A172 (cell line): ENCODE measurements around the gene ADGRB3. TPM values are rescaled to one million over a fixed set of nuclear protein-coding genes. Genes with fewer than 3 reads are reported as not detected.
"Not testable (repeated sequence)": the region's sequence is repeated elsewhere in the genome, so short reads cannot be mapped to it uniquely, and the experiment has no call there.

Source experiments
- DNase-seq: peaks from one replicate; pipeline ENCODE4 v3.0.0-alpha.2; 2015; ENCODE audit warnings: low spot score
- total RNA-seq: library from RNA; depleted of rRNA; stranded (reverse); fragments of >200 nt; shearing (Covaris generic); gene quantifications from 2 replicates; pipeline ENCODE4 v1.2.3, GENCODE V29; 2014

ADGRB3 gene
- total RNA-seq, 1 experiment from 2014 or later = not detected

DNA sequence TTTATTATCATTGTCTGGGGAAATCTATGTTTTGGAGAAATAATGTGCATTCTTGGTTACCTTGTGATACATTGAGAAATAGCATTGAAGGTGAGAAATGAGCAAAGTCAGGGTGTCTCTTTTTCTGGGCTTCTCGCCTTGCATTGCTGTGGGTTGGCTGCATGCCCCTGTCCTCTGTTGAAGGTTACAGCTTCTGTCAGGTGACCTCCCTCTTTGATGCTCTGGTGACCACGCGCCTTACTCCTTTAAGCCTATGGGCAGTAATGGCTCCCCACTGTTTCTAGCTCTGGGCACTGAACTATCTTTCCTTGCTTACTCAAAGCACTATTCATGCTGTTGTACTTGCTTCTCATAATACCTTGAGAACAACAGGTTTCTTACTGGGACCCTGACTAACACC is 14.6 kb downstream of the ADGRB3 start:
- no peak for DNase-seq

DNA sequence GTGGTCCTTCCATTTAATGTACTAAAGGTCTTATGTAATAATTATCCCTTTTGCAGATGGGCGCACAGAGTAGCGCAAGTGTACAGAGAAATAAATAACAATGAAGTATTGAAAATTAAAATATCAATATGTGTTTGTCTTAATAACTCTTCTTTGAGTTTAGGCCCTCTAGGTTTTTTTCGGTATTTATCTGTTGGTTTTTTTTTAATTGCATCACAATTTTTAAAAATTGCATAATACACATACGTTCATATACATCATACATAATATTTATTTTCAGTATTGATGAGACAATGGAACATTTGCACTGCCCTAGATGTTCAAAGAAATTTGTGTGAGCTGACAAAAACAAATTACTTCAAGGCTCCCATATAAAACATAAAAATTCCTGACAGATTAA is 15.1 kb downstream of the ADGRB3 start:
- DNase-seq = no peak

- DNase-seq = no peak
Observed at GRCh38 chr6:68651011-68651985, 16.2 kb downstream of the ADGRB3 start.

- DNase-seq = no peak
Observed at GRCh38 chr6:68652117-68652536, 17.0 kb downstream of the ADGRB3 start.

- no peak for DNase-seq
Observed at GRCh38 chr6:68653074-68653705, 18.1 kb downstream of the ADGRB3 start.

- DNase-seq = no peak
Observed at GRCh38 chr6:68653706-68654089, 18.6 kb downstream of the ADGRB3 start.

GRCh38 chr6:68654134-68654533 is 19.1 kb downstream of the ADGRB3 start:
- DNase-seq = no peak

- no peak for DNase-seq
Observed at GRCh38 chr6:68655028-68655427, 19.9 kb downstream of the ADGRB3 start.

- no peak for DNase-seq
Observed at GRCh38 chr6:68657374-68658139, 22.5 kb downstream of the ADGRB3 start.

- no peak for DNase-seq
Observed at GRCh38 chr6:68658338-68658737, 23.3 kb downstream of the ADGRB3 start.

DNA sequence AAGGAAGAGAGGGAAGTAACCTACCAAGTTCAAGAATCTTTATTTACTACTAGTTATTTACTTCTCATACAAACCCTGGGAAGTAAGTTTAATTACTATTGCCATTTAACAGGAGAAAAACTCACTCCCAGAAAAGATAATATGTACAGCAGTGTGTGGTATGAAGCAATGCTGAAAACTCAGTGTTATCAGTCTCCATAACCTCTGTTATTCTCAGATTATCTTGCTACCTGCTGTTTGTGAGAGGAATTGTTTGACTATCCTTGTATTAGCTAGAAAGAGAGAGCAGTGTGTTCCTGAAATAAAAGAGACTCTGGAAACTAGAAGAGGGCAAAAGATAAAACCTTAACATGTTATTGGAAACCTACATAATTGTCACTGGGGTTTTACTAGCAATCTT is 38.2 kb downstream of the ADGRB3 start:
- DNase-seq = no peak

GRCh38 chr6:68675548-68675947 is 40.5 kb downstream of the ADGRB3 start:
- DNase-seq = no peak

- DNase-seq = not testable (repeated sequence)
Observed at GRCh38 chr6:68676094-68676493, 41.0 kb downstream of the ADGRB3 start.

- DNase-seq = no peak
Observed at GRCh38 chr6:68677058-68677457, 42.0 kb downstream of the ADGRB3 start.

- no peak for DNase-seq
Observed at GRCh38 chr6:68679399-68679798, 44.3 kb downstream of the ADGRB3 start.

DNA sequence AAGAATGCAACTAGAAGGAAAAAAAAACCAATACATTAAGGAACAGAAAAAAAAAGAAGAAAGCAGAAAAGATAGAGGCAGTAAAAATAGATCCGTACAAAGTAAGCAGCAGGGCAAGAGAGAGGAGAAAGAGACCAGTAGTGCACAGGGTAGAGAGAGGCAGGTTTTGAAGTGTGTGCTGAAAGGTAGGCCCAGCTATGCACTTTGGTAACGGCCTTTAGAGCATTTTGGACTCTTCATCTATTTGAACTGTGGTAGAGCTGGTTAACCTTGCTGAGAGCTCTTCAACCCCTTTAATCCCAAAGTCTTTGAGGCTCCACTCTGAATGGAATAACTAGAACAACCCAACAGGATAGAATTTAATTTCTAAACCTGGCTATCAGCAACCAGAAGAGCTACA is 45.2 kb downstream of the ADGRB3 start:
- no peak for DNase-seq

- no peak for DNase-seq
Observed at GRCh38 chr6:68689910-68690309, 54.8 kb downstream of the ADGRB3 start.

DNA sequence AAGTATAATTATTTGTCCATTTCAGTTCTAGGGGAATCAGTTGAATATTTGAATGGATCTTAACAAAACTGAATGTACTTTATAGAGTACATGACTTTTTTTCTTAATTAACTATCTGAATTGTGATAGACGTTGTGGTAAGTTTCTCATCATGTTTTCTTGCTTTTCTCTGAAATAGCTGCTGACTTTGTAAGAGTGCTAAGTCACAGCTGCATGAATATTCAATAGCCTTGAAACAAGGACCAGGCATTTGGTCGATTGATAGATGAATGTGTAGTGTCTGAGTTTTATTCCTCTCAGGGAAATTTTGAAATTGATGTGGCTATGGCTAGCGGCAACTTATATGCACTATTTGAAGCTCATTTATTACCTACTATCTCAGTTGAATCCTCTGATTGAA is 56.0 kb downstream of the ADGRB3 start:
- DNase-seq = no peak

GRCh38 chr6:68693271-68693670 is 58.2 kb downstream of the ADGRB3 start:
- no peak for DNase-seq

DNA sequence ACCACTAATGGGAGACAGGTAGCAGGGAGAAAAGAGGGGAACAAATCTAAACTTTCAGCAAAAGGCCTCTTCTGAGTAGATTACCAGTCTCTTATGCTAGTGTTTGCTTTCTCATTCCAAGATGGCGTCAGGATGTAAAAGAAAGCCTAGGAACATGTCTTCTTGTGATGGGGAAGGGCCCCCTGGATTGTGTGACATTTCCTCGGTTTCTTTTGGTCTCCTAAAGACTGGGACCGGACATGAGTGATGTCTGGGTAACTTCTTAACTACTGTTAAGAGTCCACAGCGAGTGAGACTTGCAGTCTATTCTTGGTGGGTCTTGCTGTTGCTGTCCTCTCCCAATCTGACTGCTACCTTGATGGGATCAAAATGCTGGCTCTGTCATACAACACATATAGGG is 60.3 kb downstream of the ADGRB3 start:
- no peak for DNase-seq

DNA sequence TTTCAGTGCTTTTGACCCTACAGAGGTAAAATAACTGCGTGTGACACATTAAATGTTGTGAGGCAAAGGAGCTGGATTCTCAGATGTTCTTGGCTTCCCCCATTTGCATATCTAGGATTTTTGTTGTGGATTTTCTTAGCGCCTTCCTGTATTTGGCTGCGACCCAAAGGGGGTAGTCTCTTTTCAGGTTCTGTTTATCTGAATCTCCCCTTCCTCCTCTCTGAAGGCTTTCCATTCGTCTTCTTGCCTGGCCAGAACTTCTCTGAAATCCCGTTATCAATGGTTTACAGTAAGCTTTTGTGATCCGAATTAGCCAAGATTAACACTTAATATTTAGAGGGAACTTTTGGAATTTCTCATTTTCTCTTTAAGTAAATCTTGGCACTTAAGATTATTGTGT is 60.8 kb downstream of the ADGRB3 start:
- no peak for DNase-seq

GRCh38 chr6:68697394-68697793 is 62.3 kb downstream of the ADGRB3 start:
- DNase-seq = no peak
